ENCODE data around the gene CDK5RAP2. TPM values are rescaled to one million over a fixed set of nuclear protein-coding genes. Genes with fewer than 3 reads are reported as not detected.

Gene CDK5RAP2
- total RNA-seq, 2 donors from 2014 or later, result 81.5 to 81.9 TPM

- Mint-ChIP-seq H3K4me1 (ENCODE audit: low read depth) (no peaks in the 10 kb centered on the region), H3K27ac (no peak overlapping the region), H3K4me3 (no peak overlapping the region), H3K36me3 (ENCODE audit: insufficient read depth in 2 of 2) (no peaks in the 10 kb centered on the region), H3K9me3 (no peaks in the 10 kb centered on the region), H3K27me3 (ENCODE audit: low read depth) (no peaks in the 10 kb centered on the region)
- DNase-seq, result no peak
- no peak for ATAC-seq (replicated peaks in 1 of 2)
Observed at GRCh38 chr9:120610975-120611689, 31.2 kb upstream of the CDK5RAP2 start.

GRCh38 chr9:120609636-120610035, 29.7 kb upstream of the CDK5RAP2 start:
- no peaks in the 10 kb centered on the region for H3K27me3 Mint-ChIP-seq (ENCODE audit: low read depth)
- ATAC-seq (replicated peaks in 1 of 2) (no peak), DNase-seq (no peak)
- no peaks in the 10 kb centered on the region for H3K9me3 Mint-ChIP-seq
- H3K36me3 Mint-ChIP-seq (ENCODE audit: insufficient read depth in 2 of 2), result no peaks in the 10 kb centered on the region
- H3K4me3 Mint-ChIP-seq, result no peak overlapping the region
- H3K4me1 Mint-ChIP-seq (ENCODE audit: low read depth), result no peaks in the 10 kb centered on the region
- no peak overlapping the region for H3K27ac Mint-ChIP-seq

- H3K4me3 Mint-ChIP-seq, result no peak overlapping the region
- no peaks in the 10 kb centered on the region for H3K9me3 Mint-ChIP-seq
- H3K27me3 Mint-ChIP-seq (ENCODE audit: low read depth), result no peaks in the 10 kb centered on the region
- no peak for ATAC-seq (replicated peaks in 1 of 2)
- DNase-seq, result no peak
- no peaks in the 10 kb centered on the region for H3K36me3 Mint-ChIP-seq (ENCODE audit: insufficient read depth in 2 of 2)
- H3K27ac Mint-ChIP-seq, result no peak overlapping the region
- H3K4me1 Mint-ChIP-seq (ENCODE audit: low read depth), result no peaks in the 10 kb centered on the region
Observed at GRCh38 chr9:120608421-120608820, 28.5 kb upstream of the CDK5RAP2 start.

- DNase-seq (no peak), ATAC-seq (replicated peaks in 1 of 2) (no peak)
- Mint-ChIP-seq H3K36me3 (ENCODE audit: insufficient read depth in 2 of 2) (no peaks in the 10 kb centered on the region), H3K27ac (no peak overlapping the region), H3K4me1 (ENCODE audit: low read depth) (no peaks in the 10 kb centered on the region), H3K4me3 (no peak overlapping the region), H3K9me3 (no peaks in the 10 kb centered on the region), H3K27me3 (ENCODE audit: low read depth) (no peaks in the 10 kb centered on the region)
Observed at GRCh38 chr9:120603591-120603990, 23.6 kb upstream of the CDK5RAP2 start.

- H3K4me3 Mint-ChIP-seq, result no peak overlapping the region
- no peaks in the 10 kb centered on the region for H3K9me3 Mint-ChIP-seq
- no peak overlapping the region for H3K27ac Mint-ChIP-seq
- no peaks in the 10 kb centered on the region for H3K4me1 Mint-ChIP-seq (ENCODE audit: low read depth)
- no peaks in the 10 kb centered on the region for H3K36me3 Mint-ChIP-seq (ENCODE audit: insufficient read depth in 2 of 2)
- no peaks in the 10 kb centered on the region for H3K27me3 Mint-ChIP-seq (ENCODE audit: low read depth)
- ATAC-seq (replicated peaks in 1 of 2) (no peak), DNase-seq (no peak)
Observed at GRCh38 chr9:120603010-120603409, 23.0 kb upstream of the CDK5RAP2 start.

- H3K36me3 Mint-ChIP-seq (ENCODE audit: insufficient read depth in 2 of 2), result no peaks in the 10 kb centered on the region
- H3K27me3 Mint-ChIP-seq (ENCODE audit: low read depth), result no peaks in the 10 kb centered on the region
- no peak overlapping the region for H3K4me3 Mint-ChIP-seq
- H3K9me3 Mint-ChIP-seq, result no peaks in the 10 kb centered on the region
- H3K27ac Mint-ChIP-seq, result no peak overlapping the region
- no peak for DNase-seq
- H3K4me1 Mint-ChIP-seq (ENCODE audit: low read depth), result no peaks in the 10 kb centered on the region
- ATAC-seq (replicated peaks in 1 of 2), result no peak
Observed at GRCh38 chr9:120593955-120594277, 13.9 kb upstream of the CDK5RAP2 start.

GRCh38 chr9:120593250-120593954, 13.4 kb upstream of the CDK5RAP2 start:
- Mint-ChIP-seq H3K36me3 (ENCODE audit: insufficient read depth in 2 of 2) (no peaks in the 10 kb centered on the region), H3K4me1 (ENCODE audit: low read depth) (no peaks in the 10 kb centered on the region), H3K27me3 (ENCODE audit: low read depth) (no peaks in the 10 kb centered on the region), H3K9me3 (no peaks in the 10 kb centered on the region), H3K27ac (no peak overlapping the region), H3K4me3 (no peak overlapping the region)
- ATAC-seq (replicated peaks in 1 of 2), result no peak
- no peak for DNase-seq

- Mint-ChIP-seq H3K27me3 (ENCODE audit: low read depth) (no peaks in the 10 kb centered on the region), H3K27ac (no peak overlapping the region), H3K9me3 (no peaks in the 10 kb centered on the region), H3K4me3 (no peak overlapping the region), H3K36me3 (ENCODE audit: insufficient read depth in 2 of 2) (no peaks in the 10 kb centered on the region), H3K4me1 (ENCODE audit: low read depth) (no peaks in the 10 kb centered on the region)
- DNase-seq (no peak), ATAC-seq (replicated peaks in 1 of 2) (no peak)
Observed at GRCh38 chr9:120592210-120592609, 12.2 kb upstream of the CDK5RAP2 start.

- H3K27ac Mint-ChIP-seq, result no peak overlapping the region
- no peaks in the 10 kb centered on the region for H3K9me3 Mint-ChIP-seq
- H3K27me3 Mint-ChIP-seq (ENCODE audit: low read depth), result no peaks in the 10 kb centered on the region
- ATAC-seq (replicated peaks in 1 of 2) (no peak), DNase-seq (no peak)
- no peak overlapping the region for H3K4me3 Mint-ChIP-seq
- H3K36me3 Mint-ChIP-seq (ENCODE audit: insufficient read depth in 2 of 2), result no peaks in the 10 kb centered on the region
- no peaks in the 10 kb centered on the region for H3K4me1 Mint-ChIP-seq (ENCODE audit: low read depth)
Observed at GRCh38 chr9:120587328-120587727, 7.4 kb upstream of the CDK5RAP2 start.

- H3K4me1 Mint-ChIP-seq (ENCODE audit: low read depth), result peaks cover 19% of the 10 kb centered on the region
- no peak for ATAC-seq (replicated peaks in 1 of 2)
- H3K9me3 Mint-ChIP-seq, result no peaks in the 10 kb centered on the region
- no peak overlapping the region for H3K4me3 Mint-ChIP-seq
- no peak overlapping the region for H3K27ac Mint-ChIP-seq
- no peaks in the 10 kb centered on the region for H3K27me3 Mint-ChIP-seq (ENCODE audit: low read depth)
- peak in 1 of 2 donors; percentile 16 for DNase-seq
- H3K36me3 Mint-ChIP-seq (ENCODE audit: insufficient read depth in 2 of 2), result peaks cover 2 to 3% of the 10 kb centered on the region in 2 donors
Observed at GRCh38 chr9:120583958-120584369, 4.0 kb upstream of the CDK5RAP2 start.

GRCh38 chr9:120579139-120580050, 572 bp downstream of the CDK5RAP2 start:
- Mint-ChIP-seq H3K4me3 (peak overlapping the region; percentile 95 to 97), H3K9me3 (no peaks in the 10 kb centered on the region), H3K36me3 (ENCODE audit: insufficient read depth in 2 of 2) (peaks cover 2 to 6% of the 10 kb centered on the region in 2 donors), H3K27me3 (ENCODE audit: low read depth) (no peaks in the 10 kb centered on the region), H3K4me1 (ENCODE audit: low read depth) (peaks cover 48% of the 10 kb centered on the region), H3K27ac (peak overlapping the region; percentile 96)
- no peak for DNase-seq
- peak in 1 of 2 donors; percentile 6 for ATAC-seq (replicated peaks in 1 of 2)

GRCh38 chr9:120574473-120574872, 5.5 kb downstream of the CDK5RAP2 start:
- H3K27ac Mint-ChIP-seq, result no peak overlapping the region
- no peaks in the 10 kb centered on the region for H3K9me3 Mint-ChIP-seq
- ATAC-seq (replicated peaks in 1 of 2) (peak in 1 of 2 donors; percentile 9), DNase-seq (no peak)
- H3K4me3 Mint-ChIP-seq, result no peak overlapping the region
- peaks cover 43% of the 10 kb centered on the region for H3K4me1 Mint-ChIP-seq (ENCODE audit: low read depth)
- no peaks in the 10 kb centered on the region for H3K27me3 Mint-ChIP-seq (ENCODE audit: low read depth)
- peaks cover 5 to 16% of the 10 kb centered on the region in 2 donors for H3K36me3 Mint-ChIP-seq (ENCODE audit: insufficient read depth in 2 of 2)

- peaks cover 9 to 23% of the 10 kb centered on the region in 2 donors for H3K36me3 Mint-ChIP-seq (ENCODE audit: insufficient read depth in 2 of 2)
- H3K9me3 Mint-ChIP-seq, result no peaks in the 10 kb centered on the region
- no peak overlapping the region for H3K4me3 Mint-ChIP-seq
- H3K27ac Mint-ChIP-seq, result no peak overlapping the region
- no peaks in the 10 kb centered on the region for H3K27me3 Mint-ChIP-seq (ENCODE audit: low read depth)
- DNase-seq, result no peak
- no peak for ATAC-seq (replicated peaks in 1 of 2)
- peaks cover 26% of the 10 kb centered on the region for H3K4me1 Mint-ChIP-seq (ENCODE audit: low read depth)
Observed at GRCh38 chr9:120572472-120572871, 7.5 kb downstream of the CDK5RAP2 start.
